HG02938 (cell line): ENCODE results near the gene NDOR1.
"Not testable (repeated sequence)": the region's sequence is repeated elsewhere in the genome, so short reads cannot be mapped to it uniquely, and the experiment has no call there.

Source experiments
- ATAC-seq: cut with Tn5 transposase; IDR thresholded peaks from one replicate; pipeline ENCODE4 v1.9.1; 2021; ENCODE audit warnings: mild to moderate bottlenecking, moderate library complexity; ENCODE audit not compliant: unreplicated experiment

The NDOR1 gene

GRCh38 chr9:137229903-137230704 lies 24.6 kb downstream of the NDOR1 start:
- ATAC-seq: no peak

GRCh38 chr9:137230705-137231371 lies 25.3 kb downstream of the NDOR1 start, which contains the start of gene SLC34A3:
TSS of gene SLC34A3 (plus strand) at chr9:137230901. CDS start at chr9:137231703, 802 bp downstream.
- ATAC-seq: no peak

- ATAC-seq: no peak
These were observed 26.0 kb downstream of the NDOR1 start for GRCh38 chr9:137231372-137232039.

- no peak for ATAC-seq
These were observed 26.6 kb downstream of the NDOR1 start for GRCh38 chr9:137232101-137232500.

- ATAC-seq: no peak
These were observed 27.0 kb downstream of the NDOR1 start for GRCh38 chr9:137232510-137232909.

GRCh38 chr9:137233143-137233980 lies 27.9 kb downstream of the NDOR1 start:
- no peak for ATAC-seq

- no peak for ATAC-seq
These were observed 28.7 kb downstream of the NDOR1 start for GRCh38 chr9:137234055-137234697.

GRCh38 chr9:137234758-137235423 lies 29.4 kb downstream of the NDOR1 start:
- ATAC-seq: no peak

- ATAC-seq: no peak
These were observed 30.1 kb downstream of the NDOR1 start for GRCh38 chr9:137235424-137236237.

- no peak for ATAC-seq
These were observed 30.9 kb downstream of the NDOR1 start for GRCh38 chr9:137236238-137236935.

- ATAC-seq: no peak
These were observed 31.5 kb downstream of the NDOR1 start for GRCh38 chr9:137236936-137237421.

- no peak for ATAC-seq
These were observed 32.5 kb downstream of the NDOR1 start for GRCh38 chr9:137237759-137238726.

- not testable (repeated sequence) for ATAC-seq
These were observed 34.2 kb downstream of the NDOR1 start for GRCh38 chr9:137239541-137240200.

GRCh38 chr9:137240318-137240840 lies 34.9 kb downstream of the NDOR1 start:
- peak; percentile 17 for ATAC-seq

- peak; percentile 79 for ATAC-seq
These were observed 35.5 kb downstream of the NDOR1 start, which contains the start of gene TUBB4B for GRCh38 chr9:137240841-137241489. TSS of gene TUBB4B (plus strand) at chr9:137241287. CDS start at chr9:137241361, 74 bp downstream.
